HFF-Myc (cell line): ENCODE results near the gene GADD45G.

Experiments
- DNase-seq: peaks from one replicate; pipeline ENCODE4 v3.0.0-alpha.2; 2011; ENCODE audit warnings: low read depth; ENCODE audit errors: extremely low read depth
- H3K4me3 ChIP-seq: replicated peaks from 2 replicates; pipeline ENCODE4 v1.5.1; 2011; ENCODE audit warnings: low read depth, mild to moderate bottlenecking, control low read depth, low read length
- CTCF ChIP-seq: IDR thresholded peaks from 2 replicates; pipeline ENCODE4 v1.5.1; 2012; ENCODE audit warnings: mild to moderate bottlenecking, low read depth, low read length, control low read depth; ENCODE audit errors: missing control alignments

The GADD45G gene

DNA sequence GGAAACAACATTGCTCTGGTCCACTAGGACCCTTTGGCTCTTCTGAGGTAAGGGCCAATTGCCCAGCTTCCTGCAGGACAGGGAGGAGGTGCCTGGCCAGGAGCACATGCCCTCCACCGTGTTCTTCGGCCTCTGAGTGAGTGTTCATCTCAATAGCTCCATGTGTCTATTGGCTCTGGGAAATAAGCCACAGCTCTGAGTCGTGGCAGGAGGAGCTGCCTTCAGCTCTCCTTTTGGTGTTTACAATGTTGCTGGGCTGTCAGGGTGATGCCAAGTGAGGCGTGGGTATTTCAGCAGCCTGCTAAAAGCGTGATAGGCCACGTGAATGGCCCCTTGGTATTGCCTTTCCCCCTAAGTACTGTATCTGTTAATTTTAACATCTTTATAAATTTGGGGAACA, 26.6 kb downstream of the GADD45G start:
- no peak for TF ChIP-seq CTCF
- DNase-seq = no peak
- no peak overlapping the region for H3K4me3 ChIP-seq

GRCh38 chr9:89632192-89632733, 27.5 kb downstream of the GADD45G start:
- no peak for DNase-seq
- no peak overlapping the region for H3K4me3 ChIP-seq
- TF ChIP-seq CTCF = no peak

DNA sequence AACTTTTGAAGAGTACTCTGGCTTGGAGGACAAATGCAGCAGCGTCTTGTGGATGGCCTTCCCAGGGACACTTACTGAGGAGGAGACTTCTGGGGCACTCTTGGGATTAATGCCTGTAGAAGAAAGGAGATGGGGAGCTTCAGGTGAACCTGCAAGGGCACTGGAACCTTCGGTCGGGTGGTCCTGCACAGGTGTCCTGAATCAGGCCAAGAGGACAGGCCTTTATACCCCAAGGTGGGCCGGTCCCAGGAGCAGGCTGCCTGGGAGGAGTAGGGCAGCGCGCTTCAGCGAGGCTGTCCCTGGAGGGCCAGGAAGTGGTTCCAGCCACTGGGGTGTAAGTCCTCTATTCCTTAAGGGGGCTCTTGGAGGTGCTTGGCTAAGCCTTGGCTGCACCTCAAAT, 27.9 kb downstream of the GADD45G start:
- no peak for TF ChIP-seq CTCF
- no peak for DNase-seq

DNA sequence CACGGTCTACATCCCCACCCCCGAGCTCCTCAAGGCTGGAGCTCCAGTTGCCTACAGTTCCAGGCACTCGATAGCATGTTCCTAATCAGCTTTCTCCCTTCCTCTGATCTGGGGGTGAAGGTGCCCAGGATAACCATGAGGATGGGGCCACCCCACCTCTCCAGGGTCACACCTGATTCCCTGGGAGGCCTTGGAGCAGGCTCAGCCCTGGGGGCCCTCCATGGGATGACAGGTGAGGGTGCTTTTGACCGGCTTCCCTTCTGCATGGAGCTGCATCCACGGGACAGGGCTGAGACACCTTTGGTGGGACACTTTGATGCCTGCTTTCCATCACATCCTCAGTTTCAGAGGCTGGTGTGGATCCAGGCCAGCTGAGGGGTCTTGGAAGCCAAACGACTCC, 28.6 kb downstream of the GADD45G start:
- no peak for TF ChIP-seq CTCF
- no peak overlapping the region for H3K4me3 ChIP-seq
- no peak for DNase-seq

More for the DNA sequence above, 27.9 kb downstream of the GADD45G start:
- H3K4me3 ChIP-seq = no peak overlapping the region

GRCh38 chr9:89633920-89634319, 29.1 kb downstream of the GADD45G start:
- TF ChIP-seq CTCF = no peak
- no peak for DNase-seq
- no peak overlapping the region for H3K4me3 ChIP-seq

DNA sequence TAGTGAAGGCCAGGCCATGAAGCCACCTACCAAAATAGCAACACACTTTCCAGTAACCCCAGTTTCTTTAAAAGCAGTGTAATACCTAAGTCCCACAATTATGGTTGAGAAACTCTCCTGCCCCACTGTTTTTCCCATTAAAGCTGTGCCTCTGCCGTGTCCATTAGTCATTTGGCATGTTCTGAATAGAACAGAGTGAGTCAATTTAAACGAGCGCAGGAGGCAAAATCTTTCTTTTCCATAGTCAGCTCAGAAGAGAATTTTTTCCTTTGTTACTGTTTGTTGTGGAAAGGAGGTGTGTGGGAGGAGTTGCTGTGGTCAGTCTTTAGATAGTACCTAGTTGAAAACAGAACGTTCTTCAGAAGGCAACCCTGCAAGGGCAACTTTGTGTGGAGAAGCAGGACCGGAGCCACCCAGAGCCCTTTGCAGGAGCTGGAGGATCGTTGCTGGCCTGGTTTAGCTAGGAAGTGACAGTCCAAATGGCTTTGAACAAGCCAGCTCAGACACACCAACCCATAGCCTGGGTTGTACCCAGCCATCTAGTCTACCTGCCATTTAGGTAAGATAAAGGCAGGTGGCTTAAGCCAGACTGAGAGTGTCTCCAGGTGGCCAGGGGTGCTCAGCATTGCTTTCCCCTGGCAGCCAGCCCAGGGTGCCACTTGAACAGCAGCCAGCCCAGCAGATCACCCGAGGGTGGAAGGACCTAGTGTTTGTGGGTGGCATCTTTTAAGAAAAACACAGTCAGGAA, 30.4 kb downstream of the GADD45G start:
- DNase-seq = no peak
- no peak for TF ChIP-seq CTCF
- no peak overlapping the region for H3K4me3 ChIP-seq
